Measurements from ENCODE around the gene ZNRF2. TPM values are rescaled to one million over a fixed set of nuclear protein-coding genes. Genes with fewer than 3 reads are reported as not detected.

ZNRF2 gene
- total RNA-seq (2014; rRNA removed; shearing (Covaris generic)): 27.8 and 34.7 TPM in 2 replicates
- polyA plus RNA-seq (2015; cell fraction: cytosol; rRNA removed): 18.0 and 20.4 TPM in 2 replicates
- 16.1 and 16.2 TPM in 2 replicates for polyA plus RNA-seq (2015; cell fraction: nucleus; rRNA removed)

DNA sequence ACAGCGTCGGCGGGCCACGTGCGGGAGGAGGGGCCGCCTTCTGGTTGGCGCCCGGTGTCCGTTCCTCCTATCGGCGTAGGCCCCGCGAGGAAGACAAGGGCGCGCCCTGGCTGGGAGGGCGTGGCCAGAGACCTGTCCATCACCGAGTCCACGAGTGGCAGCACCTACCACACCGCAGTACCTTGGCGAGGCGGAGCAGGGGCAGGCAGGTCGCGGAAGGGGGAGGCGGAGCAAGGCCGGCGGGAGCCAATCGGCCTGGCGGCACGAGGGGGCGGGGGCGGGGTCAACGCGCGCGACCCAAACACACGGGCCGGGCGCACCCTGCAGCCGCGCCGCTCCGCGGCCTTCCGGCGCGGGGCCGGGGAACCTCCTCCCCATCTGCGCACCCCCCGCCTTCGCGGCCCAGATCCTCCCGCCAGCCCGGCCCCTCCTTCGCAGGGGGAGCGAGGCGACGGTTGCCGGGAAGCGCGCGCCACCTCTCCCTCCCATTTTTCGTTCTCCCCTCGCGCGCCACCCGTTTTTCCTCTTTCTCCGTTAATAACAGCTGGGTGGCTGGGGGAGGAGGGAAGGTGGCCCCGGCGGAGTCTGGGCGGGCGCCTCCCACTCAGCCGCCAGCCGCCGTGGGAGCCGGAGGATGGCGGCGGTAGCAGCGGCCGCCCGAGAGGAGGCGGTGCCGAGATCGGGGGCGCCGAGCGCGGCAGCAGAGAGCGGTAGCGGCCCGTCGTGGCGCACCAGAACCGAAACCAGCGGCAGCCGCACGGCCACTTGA lies at the start of gene ZNRF2:
ZNRF2 (plus strand) TSS at position 300 of the 769 bp plus-strand sequence. CDS start 761 bp downstream, outside the sequence.
- in situ Hi-C loops (cut with HindIII; ENCODE audit: low pct_unique_long_range_greater_than_20kb, low sequenced_read_pairs): no loop called here

DNA sequence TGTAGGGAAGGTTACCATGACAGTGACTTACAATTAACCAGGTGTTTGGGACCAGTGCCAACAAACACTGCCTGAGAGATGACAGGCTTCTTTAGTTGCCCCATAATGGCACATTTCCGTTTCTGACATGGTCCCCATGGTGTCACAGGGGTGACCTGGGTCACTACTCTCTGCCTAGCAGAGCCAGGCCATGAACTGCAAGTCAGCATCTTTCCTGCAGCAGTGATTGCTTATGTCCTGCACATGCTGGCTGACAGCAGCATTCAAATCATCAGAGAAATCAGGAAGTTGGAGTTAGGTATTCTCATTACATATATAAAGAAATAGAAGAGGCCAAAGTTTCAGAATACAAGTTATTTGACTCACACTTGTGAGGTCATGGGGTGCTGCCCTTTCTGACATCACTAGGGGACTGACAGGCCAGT lies 47.1 kb upstream of the ZNRF2 start:
- DNase-seq (ENCODE audit: low read depth, low spot score): no peak
- in situ Hi-C loops (cut with HindIII; ENCODE audit: low pct_unique_long_range_greater_than_20kb, low sequenced_read_pairs): no loop called here

More for the DNA sequence above, at the start of gene ZNRF2:
- peak; percentile 100 for DNase-seq (ENCODE audit: low read depth, low spot score)

DNA sequence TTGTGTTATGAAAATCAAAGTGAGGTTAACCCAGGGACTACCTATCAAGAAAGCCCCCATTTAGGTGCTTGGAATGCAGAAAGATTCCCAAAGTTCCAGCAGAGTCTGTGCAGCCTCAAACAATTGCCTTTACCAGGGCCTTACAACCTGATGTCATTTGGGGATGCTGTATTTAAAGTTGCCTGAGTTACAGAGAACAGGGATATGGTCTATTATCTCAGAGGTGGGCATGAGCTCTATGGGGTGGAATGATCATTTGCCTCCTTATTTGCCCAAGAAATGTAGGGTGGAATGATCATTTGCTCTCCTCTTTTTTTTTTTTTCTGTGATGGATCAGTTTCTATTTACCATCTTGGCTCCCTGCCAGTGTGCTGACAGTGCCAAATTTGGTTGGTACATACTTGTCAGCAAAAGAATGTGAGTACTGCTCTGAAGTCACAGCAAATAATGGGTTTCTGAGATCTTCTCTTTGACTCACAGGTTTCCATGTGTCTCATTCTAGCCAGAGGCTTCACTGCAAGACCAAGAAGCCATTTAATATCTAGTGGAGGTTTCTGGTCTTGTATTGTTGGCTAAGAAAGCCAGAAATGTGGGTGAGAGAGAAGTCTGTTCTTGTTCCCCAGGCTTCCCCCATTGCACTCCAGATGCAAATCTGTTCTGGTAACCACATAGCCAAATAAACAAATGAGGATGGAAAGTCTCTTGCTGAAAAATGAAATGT lies 45.5 kb upstream of the ZNRF2 start:
- in situ Hi-C loops (cut with HindIII; ENCODE audit: low pct_unique_long_range_greater_than_20kb, low sequenced_read_pairs): no loop called here
- DNase-seq (ENCODE audit: low read depth, low spot score): peak; percentile 13

GRCh38 chr7:30240106-30240800 lies 44.1 kb upstream of the ZNRF2 start:
- in situ Hi-C loops (cut with HindIII; ENCODE audit: low pct_unique_long_range_greater_than_20kb, low sequenced_read_pairs): no loop called here
- no peak for DNase-seq (ENCODE audit: low read depth, low spot score)

DNA sequence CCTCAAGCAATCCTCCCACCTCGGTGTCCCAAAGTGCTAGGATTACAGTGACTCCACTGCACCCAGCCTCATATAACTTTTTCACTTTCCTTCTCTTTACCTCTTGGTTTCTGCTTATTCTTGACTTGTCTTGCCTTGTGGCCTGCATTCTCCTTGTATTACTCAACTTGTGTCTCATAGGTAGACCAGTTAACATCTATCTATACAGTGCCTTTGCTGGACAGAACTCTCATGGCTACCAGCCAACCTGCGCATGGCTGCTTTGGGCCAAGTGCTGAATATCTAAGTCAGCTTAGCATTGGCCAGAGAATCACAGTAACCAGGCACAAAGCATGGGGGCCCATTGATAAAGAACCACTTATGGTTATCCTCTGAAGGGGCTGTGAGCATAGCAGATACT lies 42.6 kb upstream of the ZNRF2 start:
- in situ Hi-C loops (cut with HindIII; ENCODE audit: low pct_unique_long_range_greater_than_20kb, low sequenced_read_pairs): no loop called here
- DNase-seq (ENCODE audit: low read depth, low spot score): no peak

- in situ Hi-C loops (cut with HindIII; ENCODE audit: low pct_unique_long_range_greater_than_20kb, low sequenced_read_pairs): no loop called here
- DNase-seq (ENCODE audit: low read depth, low spot score): no peak
These were observed 40.1 kb upstream of the ZNRF2 start for GRCh38 chr7:30244340-30244739.

DNA sequence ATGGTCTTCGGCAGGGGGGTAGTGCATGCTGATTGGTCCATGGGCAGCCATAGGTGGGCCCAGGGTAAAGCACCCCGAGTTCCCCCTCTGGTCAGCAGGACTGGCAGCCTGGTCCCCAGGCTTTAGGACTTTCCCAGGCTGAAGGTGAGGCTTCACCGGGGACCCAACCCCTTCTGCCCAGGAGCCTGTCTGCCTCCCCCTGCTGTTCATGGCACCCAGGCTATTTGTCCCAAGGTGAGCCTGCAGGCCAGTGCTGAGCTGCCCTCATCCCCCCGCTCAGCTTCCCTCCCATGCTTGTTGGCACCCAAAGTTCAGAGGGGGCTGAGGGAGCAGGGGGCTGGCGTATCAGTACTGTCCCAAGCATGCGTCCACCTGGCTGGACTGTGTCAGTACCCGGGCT lies 38.5 kb upstream of the ZNRF2 start:
- no peak for DNase-seq (ENCODE audit: low read depth, low spot score)
- in situ Hi-C loops (cut with HindIII; ENCODE audit: low pct_unique_long_range_greater_than_20kb, low sequenced_read_pairs): no loop called here

DNA sequence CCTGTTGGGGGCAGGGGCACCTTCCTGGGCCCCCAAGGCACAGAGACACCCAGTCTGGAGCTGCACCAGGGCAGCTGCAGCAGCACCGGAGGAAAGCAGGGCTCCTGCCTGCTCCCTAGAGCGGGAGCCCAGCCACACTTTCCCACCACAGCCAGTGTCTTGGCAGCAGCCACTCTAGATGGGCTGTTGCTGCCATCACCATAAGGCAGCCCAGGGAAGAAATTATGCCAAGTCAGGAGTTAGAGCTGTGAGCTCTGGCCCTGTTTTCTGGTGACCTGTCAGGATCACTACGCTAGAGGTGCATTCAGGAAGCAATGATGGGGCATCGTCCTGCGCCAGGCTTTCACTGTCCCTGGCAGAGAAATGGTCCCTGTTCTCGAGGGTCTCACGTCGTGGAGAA lies 38.0 kb upstream of the ZNRF2 start:
- in situ Hi-C loops (cut with HindIII; ENCODE audit: low pct_unique_long_range_greater_than_20kb, low sequenced_read_pairs): no loop called here
- no peak for DNase-seq (ENCODE audit: low read depth, low spot score)

DNA sequence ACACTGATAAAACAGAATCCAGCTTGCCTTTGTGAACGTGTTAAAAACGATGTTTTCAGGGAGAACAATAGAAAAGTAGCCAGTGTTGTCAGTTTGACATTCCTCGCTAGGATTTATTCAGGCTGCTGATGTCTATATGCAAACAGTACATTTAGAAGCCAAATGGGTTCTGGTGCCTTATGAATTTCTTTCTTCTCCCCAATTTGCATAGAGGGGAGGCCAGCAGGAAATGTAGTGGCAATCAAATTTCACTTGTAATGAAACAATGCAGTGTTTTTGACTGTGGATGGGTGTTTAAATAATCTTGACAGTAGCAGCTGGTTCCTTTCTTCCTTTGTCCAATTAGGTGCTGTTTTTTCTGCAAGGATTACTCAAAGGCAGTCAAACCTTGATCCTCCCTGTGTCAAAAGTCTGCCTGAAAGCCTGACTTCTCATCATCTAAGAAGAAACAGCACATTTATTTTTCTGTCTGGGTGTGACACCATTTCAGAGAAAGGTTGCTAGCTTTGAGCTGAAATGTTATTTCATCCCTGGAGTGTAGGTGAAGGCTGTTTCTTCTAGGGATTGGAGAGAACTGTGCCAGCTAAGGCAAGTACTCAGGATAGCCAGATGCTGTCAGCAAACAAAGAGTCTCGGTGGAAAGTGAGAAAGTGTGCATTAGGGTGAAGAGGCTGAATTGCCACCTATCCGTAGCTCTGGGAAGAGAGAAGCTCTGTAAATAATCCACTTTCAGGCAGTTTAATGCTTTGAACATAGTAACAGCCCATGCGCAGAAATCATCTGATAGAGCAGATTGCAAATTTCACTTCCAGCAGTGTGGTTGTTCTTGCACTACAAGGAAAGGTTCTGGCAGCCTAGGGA lies 36.6 kb upstream of the ZNRF2 start:
- DNase-seq (ENCODE audit: low read depth, low spot score): no peak
- in situ Hi-C loops (cut with HindIII; ENCODE audit: low pct_unique_long_range_greater_than_20kb, low sequenced_read_pairs): no loop called here

DNA sequence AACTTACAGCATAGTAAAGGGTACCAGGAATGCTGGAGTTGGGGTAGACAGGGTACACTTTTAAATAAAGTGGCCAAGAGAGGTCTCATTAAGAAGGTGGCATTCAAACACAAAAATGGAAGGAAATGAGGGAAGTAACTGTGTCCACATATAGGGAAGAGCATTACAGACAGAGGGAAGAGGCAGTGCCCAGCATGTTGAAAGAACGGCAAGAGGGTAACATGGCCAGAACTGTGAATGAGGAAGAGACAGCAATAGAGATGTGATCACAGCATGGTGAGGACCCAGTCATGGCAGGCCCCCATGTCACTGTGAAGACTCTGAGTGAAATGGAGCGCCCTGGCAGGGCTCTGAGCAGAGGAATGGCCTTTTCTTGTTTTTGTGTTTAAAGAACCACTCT lies 35.1 kb upstream of the ZNRF2 start:
- DNase-seq (ENCODE audit: low read depth, low spot score): no peak
- in situ Hi-C loops (cut with HindIII; ENCODE audit: low pct_unique_long_range_greater_than_20kb, low sequenced_read_pairs): no loop called here

DNA sequence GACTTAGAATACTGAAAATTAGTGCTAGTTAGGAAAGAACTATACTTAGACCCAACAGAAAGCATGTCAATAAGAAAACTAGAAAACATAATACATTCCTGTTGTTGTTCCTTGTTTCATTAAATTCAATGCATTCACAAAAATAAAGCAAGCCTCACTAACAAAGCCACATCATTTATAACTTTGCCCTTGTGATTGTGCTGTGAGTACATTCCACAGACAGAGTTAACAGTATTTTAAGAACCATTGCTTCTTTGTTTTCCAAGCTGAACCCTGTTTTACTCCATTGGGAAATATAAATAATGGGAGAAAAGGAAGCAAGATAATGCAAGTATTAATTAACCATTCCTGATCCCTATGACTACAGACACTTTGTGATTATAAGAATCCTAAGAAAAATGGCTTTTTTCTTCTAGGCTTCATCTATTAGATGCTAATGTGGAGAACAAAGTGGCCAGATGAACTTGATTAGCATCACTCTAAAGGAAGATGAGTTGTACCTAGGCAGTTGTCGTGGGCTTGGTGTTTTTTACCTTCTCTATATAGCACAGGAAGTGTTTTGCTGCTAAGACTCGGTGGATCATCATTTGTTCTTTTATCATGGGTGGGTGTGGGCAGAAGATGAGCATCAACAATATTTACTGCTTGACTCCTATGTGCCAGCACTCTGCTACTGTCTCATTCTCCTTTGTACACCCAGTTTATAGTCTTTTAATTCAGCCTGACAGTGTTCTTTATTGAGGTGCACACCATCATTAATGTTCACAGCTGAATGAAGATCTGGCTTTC lies 34.2 kb upstream of the ZNRF2 start:
- DNase-seq (ENCODE audit: low read depth, low spot score): peak; percentile 61
- in situ Hi-C loops (cut with HindIII; ENCODE audit: low pct_unique_long_range_greater_than_20kb, low sequenced_read_pairs): no loop called here

GRCh38 chr7:30251708-30252329 lies 32.6 kb upstream of the ZNRF2 start:
- DNase-seq (ENCODE audit: low read depth, low spot score): no peak
- in situ Hi-C loops (cut with HindIII; ENCODE audit: low pct_unique_long_range_greater_than_20kb, low sequenced_read_pairs): no loop called here

- in situ Hi-C loops (cut with HindIII; ENCODE audit: low pct_unique_long_range_greater_than_20kb, low sequenced_read_pairs): no loop called here
- peak; percentile 31 for DNase-seq (ENCODE audit: low read depth, low spot score)
These were observed 31.3 kb upstream of the ZNRF2 start for GRCh38 chr7:30252885-30253795.

GRCh38 chr7:30253796-30254165 lies 30.6 kb upstream of the ZNRF2 start:
- no peak for DNase-seq (ENCODE audit: low read depth, low spot score)
- in situ Hi-C loops (cut with HindIII; ENCODE audit: low pct_unique_long_range_greater_than_20kb, low sequenced_read_pairs): no loop called here

DNA sequence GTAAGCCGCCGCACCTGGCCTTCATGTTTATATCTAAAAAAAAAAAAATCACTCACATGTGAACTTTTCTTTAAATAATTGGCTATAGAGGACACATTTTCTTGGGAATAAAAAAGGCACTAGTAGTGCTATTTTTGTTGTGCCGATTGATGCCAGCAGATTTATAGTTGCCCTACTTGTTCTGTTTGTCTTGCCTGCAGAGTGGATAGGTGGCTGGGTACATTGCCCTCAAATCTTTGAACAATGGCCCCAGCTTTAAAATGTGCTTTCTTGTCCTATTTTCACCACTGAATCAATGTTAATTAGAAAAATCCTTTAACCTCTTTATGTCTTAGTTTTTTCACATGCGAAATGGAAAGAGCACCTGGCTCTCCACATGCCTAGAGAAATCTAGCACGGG lies 30.1 kb upstream of the ZNRF2 start:
- DNase-seq (ENCODE audit: low read depth, low spot score): no peak
- in situ Hi-C loops (cut with HindIII; ENCODE audit: low pct_unique_long_range_greater_than_20kb, low sequenced_read_pairs): no loop called here

GRCh38 chr7:30254717-30255063 lies 29.7 kb upstream of the ZNRF2 start:
- no peak for DNase-seq (ENCODE audit: low read depth, low spot score)
- in situ Hi-C loops (cut with HindIII; ENCODE audit: low pct_unique_long_range_greater_than_20kb, low sequenced_read_pairs): no loop called here

All from SK-MEL-5 (cell line).